Breast epithelium (tissue), 4 donors: ENCODE data around the gene NUP205. TPM values are rescaled to one million over a fixed set of nuclear protein-coding genes. Genes with fewer than 3 reads are reported as not detected.

ENCODE experiments used
- DNase-seq, 2 donors: peaks; one replicate each; pipeline ENCODE4 v3.0.0-alpha.2; 2019; ENCODE audit warnings: low spot score in 2 of 2
- H3K27ac ChIP-seq, 2 donors: fragments of 200-600 bp; sonication (generic) in 1 of 2; one replicate each; pipeline ENCODE4 v1.5.1; 2016 to 2019; ENCODE audit warnings: mild to moderate bottlenecking in 1 of 2
- H3K27me3 ChIP-seq, 2 donors: fragments of 200-600 bp; sonication (generic) in 1 of 2; one replicate each; pipeline versions ENCODE4 v1.5.1 to v1.6.0; 2017 to 2019; ENCODE audit warnings: control low read depth in 1 of 2, mild to moderate bottlenecking in 1 of 2
- H3K36me3 ChIP-seq: fragments of 200-600 bp; one replicate; pipeline ENCODE4 v1.5.1; 2019
- H3K4me1 ChIP-seq, 2 donors: fragments of 200-600 bp; sonication (generic); one replicate each; pipeline ENCODE4 v1.5.1; 2016 to 2019; ENCODE audit warnings: control low read depth in 1 of 2
- H3K4me3 ChIP-seq, 3 donors: fragments of 200-600 bp; sonication (generic); 1 replicate in 2 of 3; 2 replicates in 1 of 3; pipeline ENCODE4 v1.5.1; 2016 to 2019; ENCODE audit warnings: mild to moderate bottlenecking in 3 of 3, moderate library complexity in 2 of 3
- H3K9me3 ChIP-seq, 2 donors: fragments of 200-600 bp; sonication (generic) in 1 of 2; one replicate each; pipeline ENCODE4 v1.5.1; 2016 to 2019; ENCODE audit warnings: control low read depth in 1 of 2
- CTCF ChIP-seq, 3 donors: fragments of 450-650 bp; IDR thresholded peaks; one replicate each; pipeline ENCODE4 v1.5.1; 2016 to 2017; ENCODE audit warnings: antibody characterized with exemption in 3 of 3, mild to moderate bottlenecking in 3 of 3, moderate library complexity in 3 of 3
- POLR2A ChIP-seq: fragments of 450-650 bp; IDR thresholded peaks from one replicate; pipeline ENCODE4 v1.6.1; 2016; ENCODE audit warnings: antibody characterized with exemption, mild to moderate bottlenecking, moderate library complexity
- POLR2AphosphoS5 ChIP-seq, 3 donors: sonication (generic); formaldehyde crosslinking; IDR thresholded peaks; one replicate each; pipeline ENCODE4 v1.6.1; 2017; ENCODE audit warnings: antibody characterized with exemption in 3 of 3
- intact Hi-C: fragments of 100-400 bp; cut with DNase I; formaldehyde crosslinking; loops from one replicate; pipeline ENCODE4 v1.15.1; 2023; ENCODE audit warnings: low total_unique reads
- total RNA-seq, 3 donors: library from RNA; depleted of rRNA; stranded (reverse); fragments of >200 nt; gene quantifications; one replicate each; pipeline ENCODE4 v1.1.0, GENCODE V29; 2016

Gene NUP205
- total RNA-seq, 3 donors from 2014 or later: 22.6 to 49.6 (median 44.6) TPM

- Histone ChIP-seq H3K4me3 (no peak overlapping the region), H3K36me3 (no peaks in the 10 kb centered on the region), H3K27me3 (no peaks in the 10 kb centered on the region), H3K27ac (no peak overlapping the region), H3K9me3 (no peaks in the 10 kb centered on the region), H3K4me1 (no peaks in the 10 kb centered on the region)
- TF ChIP-seq POLR2A (no peak), POLR2AphosphoS5 (IDR thresholded peaks at IDR 0.05) (no peak), CTCF (IDR thresholded peaks at IDR 0.05) (no peak)
- intact Hi-C loops: loop anchor here (2.0 kb wide), 1 partner anchor 75 kb away; no protein-coding TSS in a partner anchor
- no peak for DNase-seq
Measured at GRCh38 chr7:135693558-135693957, 135.8 kb downstream of the NUP205 start.

GRCh38 chr7:135697276-135698049 lies 139.7 kb downstream of the NUP205 start:
- TF ChIP-seq CTCF (IDR thresholded peaks at IDR 0.05): no peak
- TF ChIP-seq POLR2AphosphoS5 (IDR thresholded peaks at IDR 0.05): no peak
- no peak for TF ChIP-seq POLR2A
- peak overlapping the region in 1 of 2 donors; percentile 25 for H3K27ac ChIP-seq
- no peak overlapping the region for H3K4me3 ChIP-seq
- DNase-seq: no peak
- intact Hi-C loops: no loop called here
- H3K36me3 ChIP-seq: no peaks in the 10 kb centered on the region
- no peaks in the 10 kb centered on the region for H3K27me3 ChIP-seq
- no peaks in the 10 kb centered on the region for H3K4me1 ChIP-seq
- H3K9me3 ChIP-seq: no peaks in the 10 kb centered on the region

Other genes starting within 250 kb of the NUP205 start
- gene CNOT4, start 47.8 kb upstream of the NUP205 start, total RNA-seq: 10 to 100 TPM; 21.6 to 31.6 (median 22.2) TPM
- 10 to 100 TPM; 13.9 to 27.2 (median 18.4) TPM for gene STMP1, start 104.6 kb downstream of the NUP205 start, total RNA-seq
- gene SLC13A4, start 170.3 kb downstream of the NUP205 start, total RNA-seq: under 1 TPM in 2 of 3 donors, not detected in 1; 0.29 to 0.32 TPM
- 10 to 100 TPM in 1 of 3 donors, 1 to 10 TPM in 2; 5.2 to 11.9 (median 9.1) TPM for gene FAM180A, start 190.9 kb downstream of the NUP205 start, total RNA-seq